GM20000 (cell line): ENCODE data around the gene JRKL.
"Not testable (repeated sequence)": the region's sequence is repeated elsewhere in the genome, so short reads cannot be mapped to it uniquely, and the experiment has no call there.

Experiments used
- DNase-seq: peaks from one replicate; pipeline ENCODE4 v3.0.0; 2012; ENCODE audit warnings: low spot score
- TF ChIP-seq, protein P1 (sequence below): IDR thresholded peaks from 2 replicates; pipeline ENCODE4 v1.5.1; 2012; ENCODE audit warnings: mild to moderate bottlenecking, control low read depth; ENCODE audit errors: extremely low read depth, missing control alignments

The JRKL gene

DNA sequence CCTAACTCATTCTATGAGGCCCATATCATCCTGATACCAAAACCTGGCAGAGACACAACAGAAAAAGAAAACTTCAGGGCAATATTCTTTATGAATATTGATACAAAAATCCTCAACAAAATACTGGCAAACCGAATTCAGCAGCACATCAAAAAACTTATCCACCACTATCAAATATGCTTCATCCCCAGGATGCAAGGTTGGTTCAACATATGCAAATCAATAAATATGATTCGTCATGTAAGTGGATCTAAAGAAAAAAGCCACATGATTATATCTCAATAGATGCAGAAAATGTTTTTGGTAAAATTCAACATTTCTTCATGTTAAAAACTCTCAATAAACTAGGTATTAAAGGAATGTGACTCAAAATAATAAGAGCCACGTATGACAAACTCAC lies 40.9 kb downstream of the JRKL start:
- DNase-seq = no peak
- TF ChIP-seq, protein P1, sequence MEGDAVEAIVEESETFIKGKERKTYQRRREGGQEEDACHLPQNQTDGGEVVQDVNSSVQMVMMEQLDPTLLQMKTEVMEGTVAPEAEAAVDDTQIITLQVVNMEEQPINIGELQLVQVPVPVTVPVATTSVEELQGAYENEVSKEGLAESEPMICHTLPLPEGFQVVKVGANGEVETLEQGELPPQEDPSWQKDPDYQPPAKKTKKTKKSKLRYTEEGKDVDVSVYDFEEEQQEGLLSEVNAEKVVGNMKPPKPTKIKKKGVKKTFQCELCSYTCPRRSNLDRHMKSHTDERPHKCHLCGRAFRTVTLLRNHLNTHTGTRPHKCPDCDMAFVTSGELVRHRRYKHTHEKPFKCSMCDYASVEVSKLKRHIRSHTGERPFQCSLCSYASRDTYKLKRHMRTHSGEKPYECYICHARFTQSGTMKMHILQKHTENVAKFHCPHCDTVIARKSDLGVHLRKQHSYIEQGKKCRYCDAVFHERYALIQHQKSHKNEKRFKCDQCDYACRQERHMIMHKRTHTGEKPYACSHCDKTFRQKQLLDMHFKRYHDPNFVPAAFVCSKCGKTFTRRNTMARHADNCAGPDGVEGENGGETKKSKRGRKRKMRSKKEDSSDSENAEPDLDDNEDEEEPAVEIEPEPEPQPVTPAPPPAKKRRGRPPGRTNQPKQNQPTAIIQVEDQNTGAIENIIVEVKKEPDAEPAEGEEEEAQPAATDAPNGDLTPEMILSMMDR = no peak

DNA sequence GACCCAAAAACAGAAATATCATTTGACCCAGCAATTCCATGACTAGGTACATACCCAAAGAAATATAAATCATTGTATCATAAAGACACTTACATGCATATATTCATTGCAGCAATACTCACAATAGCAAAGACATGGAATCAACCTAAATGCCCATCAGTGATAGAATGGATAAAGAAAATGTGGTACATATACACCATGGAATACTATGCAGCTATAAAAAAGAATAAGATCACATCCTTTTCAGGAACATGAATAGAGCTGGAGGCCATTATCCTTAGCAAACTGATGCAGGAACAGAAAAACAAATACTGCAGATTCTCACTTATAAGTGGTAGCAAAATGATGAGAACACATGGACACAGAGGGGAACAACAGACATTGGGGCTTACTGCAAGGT lies 42.8 kb downstream of the JRKL start:
- DNase-seq = not testable (repeated sequence)
